Stimulated activated CD4-positive, alpha-beta T cell treated with anti-CD3 and anti-CD28 coated beads, Interleukin-2, amount 100 ng/mL, for 48 hours (primary cell): ENCODE measurements around the gene TM4SF5.
"Not testable (repeated sequence)": the region's sequence is repeated elsewhere in the genome, so short reads cannot be mapped to it uniquely, and the experiment has no call there.

ENCODE experiments used
- DNase-seq, 2 donors: peaks; one replicate each; pipeline ENCODE4 v3.0.0-alpha.2; 2020

Gene TM4SF5

DNA sequence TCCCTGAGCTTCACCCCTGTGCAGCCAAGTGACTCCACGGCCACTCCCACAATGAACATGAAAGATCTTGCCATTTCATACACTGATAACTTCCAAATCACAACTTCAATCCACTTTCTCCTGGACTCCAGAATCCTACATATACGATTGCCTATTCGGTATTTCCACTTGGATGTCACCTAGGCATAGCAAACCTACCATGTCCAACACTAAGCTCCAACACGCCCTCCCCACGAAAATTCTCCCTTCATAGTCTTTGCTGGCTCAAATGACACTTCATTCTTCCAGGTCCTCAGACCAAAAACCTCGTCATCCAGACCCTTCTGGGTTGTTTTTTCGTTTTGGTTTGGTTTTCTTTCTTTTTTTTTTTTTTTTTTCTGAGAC, 19.0 kb downstream of the TM4SF5 start:
- no peak for DNase-seq

DNA sequence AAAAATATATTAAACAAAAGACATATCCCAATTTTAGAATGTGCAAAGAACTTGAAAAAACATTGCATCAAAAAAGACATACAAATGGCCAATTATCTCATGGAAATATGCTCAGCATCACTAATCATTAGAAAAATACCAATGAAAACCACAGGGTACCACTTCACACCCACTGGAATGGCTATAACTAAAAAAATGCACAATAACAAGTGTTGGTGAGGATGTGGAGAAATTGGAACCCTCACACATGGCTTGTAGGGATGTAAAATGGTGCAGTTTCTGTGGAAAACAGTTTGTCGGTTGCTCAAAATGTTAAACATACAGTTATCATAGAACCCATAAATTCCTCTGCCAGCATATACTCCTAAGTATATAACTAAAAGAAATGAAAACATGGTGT, 23.5 kb downstream of the TM4SF5 start:
- no peak for DNase-seq

DNA sequence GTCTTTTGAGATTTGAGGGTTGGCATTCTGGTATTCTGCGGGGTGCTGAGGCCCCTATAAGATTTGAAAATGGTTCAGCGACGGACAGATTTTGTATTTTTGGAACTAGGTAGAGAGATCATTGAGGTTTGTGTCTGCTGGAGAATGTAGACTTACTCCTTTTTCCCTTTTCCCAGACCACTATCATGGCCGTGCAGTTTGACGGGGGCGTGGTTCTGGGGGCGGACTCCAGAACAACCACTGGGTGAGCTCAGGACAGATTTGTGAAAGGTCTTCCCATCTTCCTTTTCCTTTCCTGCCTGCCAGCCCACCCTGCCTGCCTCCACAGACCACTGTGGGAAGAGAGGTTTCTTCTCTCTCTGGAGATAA, 24.9 kb downstream of the TM4SF5 start:
- DNase-seq: peak in 1 of 2 donors; percentile 34

DNA sequence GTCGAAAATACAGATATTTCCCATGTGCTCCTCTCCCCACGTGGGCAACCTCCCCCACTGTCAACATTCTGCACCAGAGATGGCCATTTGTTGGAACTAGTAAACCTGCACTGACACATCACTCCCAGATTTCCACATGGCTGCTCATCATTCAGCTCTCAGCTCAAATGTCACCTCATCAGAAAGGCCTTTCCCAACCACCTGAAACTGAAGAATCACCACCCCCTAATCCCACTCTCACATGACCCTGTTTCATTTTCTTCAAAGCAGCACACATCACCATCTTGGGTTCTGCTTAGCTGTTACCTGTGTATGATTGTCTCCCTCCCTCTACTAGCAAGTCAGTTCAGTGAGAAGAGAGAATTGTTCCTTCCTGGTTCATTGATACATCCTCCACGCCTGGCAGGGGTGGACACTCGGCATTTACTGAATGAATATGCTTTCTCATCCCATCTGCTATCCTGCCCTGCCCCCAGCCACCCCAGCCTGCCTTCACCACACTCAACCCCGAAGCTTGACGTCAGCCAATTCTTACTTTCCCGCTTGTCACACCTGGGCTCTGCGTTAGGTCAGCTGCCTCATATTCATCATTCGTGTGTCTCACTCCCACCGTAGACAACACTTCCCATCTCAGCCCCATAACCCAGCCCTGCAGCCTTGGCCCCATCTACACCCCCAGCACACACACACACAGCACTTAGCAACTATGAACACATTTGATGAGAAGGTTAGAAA, 28.9 kb downstream of the TM4SF5 start:
- DNase-seq: no peak

DNA sequence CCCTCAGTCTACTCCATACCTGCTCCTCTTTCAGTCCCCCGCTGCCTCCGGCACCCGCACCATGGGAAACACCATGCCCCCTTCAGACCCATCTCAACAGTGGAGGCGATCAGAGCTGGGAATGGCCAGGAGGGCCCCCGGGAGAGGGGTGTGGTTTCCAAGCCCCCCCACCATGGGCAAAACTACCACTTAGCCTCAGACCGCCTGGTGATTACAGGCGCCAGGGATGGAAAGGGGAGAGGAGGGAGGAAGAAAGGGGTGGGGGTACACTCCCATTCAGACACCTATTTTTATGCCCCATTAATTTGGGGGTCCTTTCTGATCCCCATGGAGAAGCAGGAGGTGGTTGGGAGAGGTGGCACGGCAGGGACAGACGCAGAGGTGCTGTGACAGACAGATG, 30.5 kb downstream of the TM4SF5 start, which contains the start of gene C17orf114:
TSS of gene C17orf114 (minus strand) at position 101 of the 400 bp plus-strand sequence.
- DNase-seq: no peak

DNA sequence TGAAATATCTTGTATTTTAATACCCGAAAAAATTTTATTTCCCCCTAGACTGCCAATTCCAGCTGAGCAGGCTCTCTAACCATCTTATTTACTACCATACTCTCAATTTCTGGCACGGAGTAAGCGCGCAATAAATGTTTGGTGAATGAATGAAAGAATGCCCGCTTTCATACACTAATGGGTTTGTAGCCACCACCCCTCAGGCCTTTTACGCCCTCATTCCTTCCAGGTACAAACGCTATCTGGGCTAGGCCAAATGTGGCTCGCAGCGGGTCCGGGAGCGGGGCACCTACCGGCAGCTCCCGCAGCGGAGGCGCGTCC, 34.7 kb downstream of the TM4SF5 start:
- no peak for DNase-seq

GRCh38 chr17:4806777-4807604, 35.3 kb downstream of the TM4SF5 start, which contains the start of gene PLD2:
TSS of gene PLD2 (plus strand) at chr17:4807152. CDS start at chr17:4807773, 621 bp downstream.
- peak; percentile 83 to 85 for DNase-seq

GRCh38 chr17:4807605-4808377, 36.1 kb downstream of the TM4SF5 start:
- DNase-seq: no peak

DNA sequence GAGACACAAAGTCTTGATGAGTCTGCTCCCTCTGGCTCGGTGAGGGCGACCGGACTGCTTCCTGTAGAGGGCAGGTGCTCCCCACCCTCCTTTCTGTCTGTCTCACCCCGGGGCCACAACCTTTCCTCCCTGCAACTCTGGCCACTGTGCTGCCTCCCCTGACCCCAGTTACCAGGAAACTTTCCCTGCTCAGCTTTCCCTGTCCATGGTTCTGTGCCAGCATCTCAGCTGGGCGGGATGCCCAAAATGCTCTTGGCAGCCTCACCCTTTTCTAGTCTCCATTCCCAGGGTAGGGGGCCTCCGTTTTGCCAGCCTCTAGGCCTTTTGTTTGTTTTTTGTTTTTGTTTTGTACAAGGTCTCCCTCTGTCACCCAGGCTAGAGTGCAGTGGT, 36.7 kb downstream of the TM4SF5 start:
- no peak for DNase-seq

DNA sequence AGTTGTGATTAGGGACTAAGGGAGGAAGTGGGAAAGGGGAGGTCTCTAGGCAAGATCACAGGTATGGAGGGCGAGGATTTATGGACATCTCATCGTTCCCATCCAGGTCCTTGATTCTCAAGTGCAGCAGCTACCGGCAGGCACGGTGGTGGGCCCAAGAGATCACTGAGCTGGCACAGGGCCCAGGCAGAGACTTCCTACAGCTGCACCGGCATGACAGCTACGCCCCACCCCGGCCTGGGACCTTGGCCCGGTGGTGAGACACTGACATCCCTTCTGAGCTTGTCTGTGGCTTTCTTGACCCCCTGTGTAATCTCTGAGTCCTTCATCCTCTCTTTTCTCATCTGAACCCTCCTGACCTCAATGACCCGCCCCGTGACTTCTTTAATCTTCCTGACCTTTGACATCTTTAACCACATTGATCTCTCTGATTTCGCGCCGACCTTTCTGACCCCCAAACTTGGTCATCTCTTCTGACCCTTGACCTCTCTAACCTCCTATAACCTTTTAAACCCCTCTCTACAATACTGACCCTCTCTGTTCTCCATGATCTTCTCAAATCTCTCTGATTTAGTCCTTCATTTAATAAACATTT, 39.1 kb downstream of the TM4SF5 start:
- DNase-seq: no peak

DNA sequence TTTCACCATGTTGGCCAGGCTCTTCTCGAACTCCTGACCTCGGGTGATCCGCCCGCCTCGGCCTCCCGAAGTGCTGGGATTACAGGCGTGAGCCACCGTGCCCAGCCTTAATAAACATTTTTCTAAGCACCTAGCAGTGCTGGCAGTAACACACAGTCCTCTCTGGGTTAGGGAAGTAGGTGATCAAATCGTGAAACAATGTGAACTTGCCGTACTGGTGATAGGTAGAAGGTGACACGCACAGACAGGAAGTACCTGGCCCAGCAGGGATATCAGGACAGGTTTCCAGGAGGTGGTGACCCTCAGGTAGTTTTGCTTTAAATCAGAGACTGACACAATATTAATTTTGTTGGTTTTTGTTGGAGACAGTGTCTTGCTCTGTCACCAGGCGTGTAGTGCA, 39.8 kb downstream of the TM4SF5 start:
- no peak for DNase-seq

DNA sequence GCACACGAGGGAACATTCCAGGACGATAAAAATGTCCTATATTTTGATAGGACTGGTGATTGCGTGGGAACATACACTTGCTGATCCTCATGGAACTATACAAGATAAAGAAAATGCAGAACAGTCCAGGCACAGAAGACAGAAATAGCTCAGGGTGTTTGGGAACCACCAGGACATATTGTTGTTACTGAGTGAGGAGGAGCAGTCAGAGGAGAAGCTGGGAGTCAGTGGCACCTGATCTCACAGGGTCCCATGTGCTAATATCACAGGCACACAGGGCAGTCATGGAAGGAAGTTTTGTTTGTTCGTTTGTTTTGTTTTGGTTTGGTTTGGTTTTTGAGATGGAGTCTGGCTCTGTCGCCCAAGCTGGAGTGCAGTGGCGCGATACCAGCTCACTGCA, 41.0 kb downstream of the TM4SF5 start:
- DNase-seq: no peak

DNA sequence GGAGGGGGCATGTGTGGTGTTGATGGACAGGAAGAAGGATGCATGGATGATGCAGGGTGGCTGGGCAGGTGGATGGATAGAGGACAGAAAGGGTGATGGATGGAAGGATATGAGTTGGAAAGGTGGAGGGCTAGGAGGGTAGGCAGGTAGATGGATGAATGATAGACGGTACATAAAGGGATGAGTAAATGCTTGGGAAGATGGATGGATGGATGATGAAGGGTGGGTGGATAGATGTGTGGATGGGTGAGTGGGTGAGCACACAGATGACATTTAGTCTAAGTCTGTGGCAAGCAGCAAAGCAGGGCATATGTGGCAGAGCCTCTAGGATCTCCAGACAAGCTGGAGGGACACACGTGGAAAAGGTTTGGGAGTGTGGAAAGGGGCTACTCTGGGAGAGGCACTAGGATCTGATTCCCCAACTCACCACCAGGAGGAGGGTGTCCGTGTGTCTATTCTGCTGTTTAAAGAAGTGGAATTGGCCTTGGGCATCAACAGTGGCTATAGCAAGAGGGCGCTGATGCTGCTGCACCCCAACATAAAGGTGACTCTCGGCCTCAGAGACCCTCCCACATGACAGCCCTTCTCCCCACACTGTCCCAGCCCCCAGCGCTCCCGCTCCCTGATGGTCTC, 43.5 kb downstream of the TM4SF5 start:
- no peak for DNase-seq

GRCh38 chr17:4816826-4817225, 45.1 kb downstream of the TM4SF5 start:
- DNase-seq: no peak

GRCh38 chr17:4818276-4818675, 46.6 kb downstream of the TM4SF5 start:
- DNase-seq: no peak

- DNase-seq: no peak
These were observed 51.1 kb downstream of the TM4SF5 start for GRCh38 chr17:4822835-4823234.

- no peak for DNase-seq
These were observed 51.8 kb downstream of the TM4SF5 start for GRCh38 chr17:4823373-4824089.

- DNase-seq: no peak
These were observed 55.7 kb downstream of the TM4SF5 start for GRCh38 chr17:4827399-4827798.

GRCh38 chr17:4832829-4833177, 61.1 kb downstream of the TM4SF5 start:
- not testable (repeated sequence) for DNase-seq
